Measurements from ENCODE around the gene AP1M2. TPM values are rescaled to one million over a fixed set of nuclear protein-coding genes. Genes with fewer than 3 reads are reported as not detected.

Gene AP1M2
- total RNA-seq, 1 experiment from 2014 or later = 196 TPM

DNA sequence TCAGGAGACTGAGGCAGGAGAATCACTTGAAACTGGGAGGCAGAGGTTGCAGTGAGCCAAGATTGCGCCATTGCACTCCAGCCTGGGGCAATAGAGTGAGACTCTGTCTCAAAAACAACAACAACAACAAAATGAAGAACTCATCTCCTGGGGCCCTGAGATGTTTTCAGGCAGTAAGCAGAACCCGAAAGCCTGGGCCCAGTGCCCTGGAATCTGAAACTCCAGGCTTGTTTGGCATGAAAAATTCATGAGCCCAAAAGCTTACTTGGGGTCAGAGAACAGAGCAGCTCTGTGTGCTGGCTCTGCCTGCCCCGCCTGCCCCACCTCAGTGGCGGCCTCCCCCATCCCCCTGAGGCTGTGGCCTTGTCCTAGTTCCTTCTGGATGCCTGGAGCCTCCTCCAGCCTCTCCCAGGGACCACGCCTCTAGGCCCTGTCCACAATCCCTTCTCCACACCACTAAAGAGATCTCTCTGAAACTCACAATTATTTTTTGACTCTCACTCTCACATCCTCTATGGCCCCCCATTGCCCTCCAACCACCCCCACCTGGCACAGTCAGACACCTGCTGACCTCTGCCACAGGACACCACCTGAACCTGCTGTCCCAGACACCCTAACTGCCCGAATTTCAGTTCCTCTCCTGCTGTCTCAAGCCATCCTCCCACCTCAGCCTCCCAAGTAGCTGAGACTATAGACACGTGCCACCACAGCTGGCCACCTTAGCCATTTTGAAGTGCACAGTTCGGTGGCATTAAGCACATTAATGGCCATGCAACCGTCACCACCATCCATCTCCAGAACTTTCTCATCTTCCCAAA lies 6.9 kb upstream of the AP1M2 start:
- POLR2A ChIA-PET = no interaction called here

DNA sequence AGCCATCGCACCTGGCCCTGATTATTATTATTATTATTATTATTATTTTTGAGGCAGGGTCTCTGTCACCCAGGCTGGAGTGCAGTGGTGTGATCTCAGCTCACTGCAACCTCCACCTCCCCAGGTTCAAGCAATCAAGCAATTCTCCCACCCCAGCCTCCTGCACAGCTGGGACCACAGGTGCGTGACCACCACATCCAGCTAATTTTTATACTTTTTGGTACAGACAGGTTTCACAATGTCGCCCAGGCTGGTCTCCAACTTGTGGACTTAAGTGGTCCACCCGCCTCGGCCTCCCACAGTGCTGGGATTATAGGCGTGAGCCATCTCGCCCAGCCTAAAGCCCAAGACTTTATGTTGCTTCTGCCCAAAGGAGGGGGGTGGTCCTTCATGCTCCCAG lies 6.0 kb upstream of the AP1M2 start:
- no peaks in the 10 kb centered on the region for H3K9me3 ChIP-seq
- no peak for DNase-seq
- H3K4me1 Mint-ChIP-seq (ENCODE audit: low read depth, unreplicated experiment) = no peaks in the 10 kb centered on the region
- no peak overlapping the region for H3K27ac Mint-ChIP-seq (ENCODE audit: unreplicated experiment)
- TF ChIP-seq, protein P1, sequence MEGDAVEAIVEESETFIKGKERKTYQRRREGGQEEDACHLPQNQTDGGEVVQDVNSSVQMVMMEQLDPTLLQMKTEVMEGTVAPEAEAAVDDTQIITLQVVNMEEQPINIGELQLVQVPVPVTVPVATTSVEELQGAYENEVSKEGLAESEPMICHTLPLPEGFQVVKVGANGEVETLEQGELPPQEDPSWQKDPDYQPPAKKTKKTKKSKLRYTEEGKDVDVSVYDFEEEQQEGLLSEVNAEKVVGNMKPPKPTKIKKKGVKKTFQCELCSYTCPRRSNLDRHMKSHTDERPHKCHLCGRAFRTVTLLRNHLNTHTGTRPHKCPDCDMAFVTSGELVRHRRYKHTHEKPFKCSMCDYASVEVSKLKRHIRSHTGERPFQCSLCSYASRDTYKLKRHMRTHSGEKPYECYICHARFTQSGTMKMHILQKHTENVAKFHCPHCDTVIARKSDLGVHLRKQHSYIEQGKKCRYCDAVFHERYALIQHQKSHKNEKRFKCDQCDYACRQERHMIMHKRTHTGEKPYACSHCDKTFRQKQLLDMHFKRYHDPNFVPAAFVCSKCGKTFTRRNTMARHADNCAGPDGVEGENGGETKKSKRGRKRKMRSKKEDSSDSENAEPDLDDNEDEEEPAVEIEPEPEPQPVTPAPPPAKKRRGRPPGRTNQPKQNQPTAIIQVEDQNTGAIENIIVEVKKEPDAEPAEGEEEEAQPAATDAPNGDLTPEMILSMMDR (IDR thresholded peaks at IDR 0.05; ENCODE audit: insufficient read depth in 1 of 2, low read depth in 1 of 2, low read length in 1 of 2, severe bottlenecking in 1 of 2, unreplicated experiment in 1 of 2) = no peak
- ChIA-PET CTCF (no interaction called here), POLR2A (no interaction called here)
- no peaks in the 10 kb centered on the region for H3K36me3 Mint-ChIP-seq (ENCODE audit: insufficient read depth, unreplicated experiment)
- H3K4me3 Mint-ChIP-seq (ENCODE audit: unreplicated experiment) = no peak overlapping the region
- no peak overlapping the region for H3K4me3 ChIP-seq (ENCODE audit: low read depth, low read length)
- H3K4me1 ChIP-seq = no peaks in the 10 kb centered on the region
- no peaks in the 10 kb centered on the region for H3K9me3 Mint-ChIP-seq (ENCODE audit: unreplicated experiment)
- no peaks in the 10 kb centered on the region for H3K27me3 Mint-ChIP-seq (ENCODE audit: insufficient read depth, unreplicated experiment)
- no peaks in the 10 kb centered on the region for H3K36me3 ChIP-seq (ENCODE audit: control insufficient read depth, insufficient read depth, low read length)
- no peaks in the 10 kb centered on the region for H3K27me3 ChIP-seq (replicated peaks; ENCODE audit: control insufficient read depth, insufficient read depth, low read length)
- BruUV-seq (replicated peaks) = no TSS peak
- intact Hi-C loops (cut with micrococcal nuclease; ENCODE audit: unreplicated experiment) = no loop called here

More for the DNA sequence above, 6.9 kb upstream of the AP1M2 start:
- H3K27me3 Mint-ChIP-seq (ENCODE audit: insufficient read depth, unreplicated experiment) = no peaks in the 10 kb centered on the region
- Histone ChIP-seq H3K9me3 (no peaks in the 10 kb centered on the region), H3K4me1 (no peaks in the 10 kb centered on the region), H3K4me3 (ENCODE audit: low read depth, low read length) (no peak overlapping the region), H3K36me3 (ENCODE audit: control insufficient read depth, insufficient read depth, low read length) (no peaks in the 10 kb centered on the region), H3K27me3 (replicated peaks; ENCODE audit: control insufficient read depth, insufficient read depth, low read length) (no peaks in the 10 kb centered on the region)
- TF ChIP-seq, protein P1 (IDR thresholded peaks at IDR 0.05; ENCODE audit: insufficient read depth in 1 of 2, low read depth in 1 of 2, low read length in 1 of 2, severe bottlenecking in 1 of 2, unreplicated experiment in 1 of 2) = no peak
- peak in 1 of 2 experiments; percentile 9 for DNase-seq
- intact Hi-C loops (cut with micrococcal nuclease; ENCODE audit: unreplicated experiment) = no loop called here
- no peak overlapping the region for H3K27ac Mint-ChIP-seq (ENCODE audit: unreplicated experiment)
- BruUV-seq (replicated peaks) = no TSS peak
- CTCF ChIA-PET = no interaction called here
- no peaks in the 10 kb centered on the region for H3K36me3 Mint-ChIP-seq (ENCODE audit: insufficient read depth, unreplicated experiment)
- no peak overlapping the region for H3K4me3 Mint-ChIP-seq (ENCODE audit: unreplicated experiment)
- no peaks in the 10 kb centered on the region for H3K4me1 Mint-ChIP-seq (ENCODE audit: low read depth, unreplicated experiment)
- no peaks in the 10 kb centered on the region for H3K9me3 Mint-ChIP-seq (ENCODE audit: unreplicated experiment)

DNA sequence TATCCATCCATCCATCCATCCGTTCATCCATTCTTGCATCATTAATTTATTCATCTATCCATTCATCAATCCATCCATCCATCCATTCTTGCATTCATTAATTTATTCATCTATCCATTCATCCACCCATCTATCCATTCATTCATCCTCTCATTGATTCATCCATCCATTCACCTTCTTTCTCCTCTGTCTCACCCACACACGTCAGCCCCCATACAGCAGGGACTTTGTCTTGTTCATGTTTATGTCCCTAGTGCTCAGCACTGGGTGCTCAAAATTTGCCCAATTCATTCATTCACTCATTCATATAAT lies 683 bp upstream of the AP1M2 start:
- H3K4me1 ChIP-seq = no peaks in the 10 kb centered on the region
- ChIA-PET CTCF (no interaction called here), POLR2A (no interaction called here)
- H3K27ac Mint-ChIP-seq (ENCODE audit: unreplicated experiment) = peak overlapping the region; percentile 65
- DNase-seq = no peak
- TF ChIP-seq, protein P1 (IDR thresholded peaks at IDR 0.05; ENCODE audit: insufficient read depth in 1 of 2, low read depth in 1 of 2, low read length in 1 of 2, severe bottlenecking in 1 of 2, unreplicated experiment in 1 of 2) = no peak
- H3K9me3 ChIP-seq = no peaks in the 10 kb centered on the region
- H3K27me3 Mint-ChIP-seq (ENCODE audit: insufficient read depth, unreplicated experiment) = no peaks in the 10 kb centered on the region
- no peaks in the 10 kb centered on the region for H3K36me3 ChIP-seq (ENCODE audit: control insufficient read depth, insufficient read depth, low read length)
- intact Hi-C loops (cut with micrococcal nuclease; ENCODE audit: unreplicated experiment) = no loop called here
- H3K36me3 Mint-ChIP-seq (ENCODE audit: insufficient read depth, unreplicated experiment) = peaks cover 12% of the 10 kb centered on the region
- peaks cover 9% of the 10 kb centered on the region for H3K4me1 Mint-ChIP-seq (ENCODE audit: low read depth, unreplicated experiment)
- H3K9me3 Mint-ChIP-seq (ENCODE audit: unreplicated experiment) = no peaks in the 10 kb centered on the region
- BruUV-seq (replicated peaks) = no TSS peak
- no peaks in the 10 kb centered on the region for H3K27me3 ChIP-seq (replicated peaks; ENCODE audit: control insufficient read depth, insufficient read depth, low read length)
- H3K4me3 Mint-ChIP-seq (ENCODE audit: unreplicated experiment) = peak overlapping the region; percentile 80
- H3K4me3 ChIP-seq (ENCODE audit: low read depth, low read length) = no peak overlapping the region

Measured in Caco-2 (cell line).